Breast epithelium (tissue), 3 donors: ENCODE measurements around the gene TRIM5.

Experiments used
- CTCF ChIP-seq, 3 donors: fragments of 450-650 bp; IDR thresholded peaks; one replicate each; pipeline ENCODE4 v1.5.1; 2016 to 2017; ENCODE audit warnings: antibody characterized with exemption in 3 of 3, mild to moderate bottlenecking in 3 of 3, moderate library complexity in 3 of 3
- POLR2A ChIP-seq: fragments of 450-650 bp; IDR thresholded peaks from one replicate; pipeline ENCODE4 v1.6.1; 2016; ENCODE audit warnings: antibody characterized with exemption, mild to moderate bottlenecking, moderate library complexity

DNA sequence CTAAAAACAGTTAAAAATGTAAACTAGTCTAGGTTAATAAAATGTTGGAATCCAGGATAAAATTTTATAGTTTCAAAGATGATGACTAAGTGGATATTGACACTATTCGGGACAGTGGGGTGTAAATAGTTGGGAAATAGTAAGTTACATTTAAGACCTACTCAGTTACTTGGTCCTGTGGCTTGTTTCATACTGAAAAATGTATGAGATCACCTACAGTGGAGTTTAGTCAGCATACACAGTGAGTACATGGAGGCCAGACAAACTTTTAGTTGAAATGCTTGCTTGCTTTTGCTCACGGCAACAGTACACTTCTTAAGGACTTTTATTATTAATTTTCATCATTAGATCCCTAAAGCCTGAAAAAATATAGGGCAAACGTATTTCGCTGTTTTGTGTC, 20.8 kb upstream of the TRIM5 start:
- TF ChIP-seq CTCF (IDR thresholded peaks at IDR 0.05), result no peak
- TF ChIP-seq POLR2A, result no peak
